GM23248 (cell line): ENCODE data around the gene P2RX4.

ENCODE experiments used
- EZH2 ChIP-seq: fragments of 200-600 bp; sonication (generic); IDR thresholded peaks from 2 replicates; pipeline ENCODE4 v1.6.1; 2018; ENCODE audit warnings: antibody characterized with exemption, mild to moderate bottlenecking; ENCODE audit not compliant: insufficient read depth, poor library complexity, severe bottlenecking
- EZH2phosphoT487 ChIP-seq: fragments of 200-600 bp; sonication (generic); IDR thresholded peaks from 2 replicates; pipeline ENCODE4 v1.6.1; 2018; ENCODE audit warnings: antibody characterized with exemption, moderate library complexity, mild to moderate bottlenecking, low read depth; ENCODE audit not compliant: insufficient read depth

DNA sequence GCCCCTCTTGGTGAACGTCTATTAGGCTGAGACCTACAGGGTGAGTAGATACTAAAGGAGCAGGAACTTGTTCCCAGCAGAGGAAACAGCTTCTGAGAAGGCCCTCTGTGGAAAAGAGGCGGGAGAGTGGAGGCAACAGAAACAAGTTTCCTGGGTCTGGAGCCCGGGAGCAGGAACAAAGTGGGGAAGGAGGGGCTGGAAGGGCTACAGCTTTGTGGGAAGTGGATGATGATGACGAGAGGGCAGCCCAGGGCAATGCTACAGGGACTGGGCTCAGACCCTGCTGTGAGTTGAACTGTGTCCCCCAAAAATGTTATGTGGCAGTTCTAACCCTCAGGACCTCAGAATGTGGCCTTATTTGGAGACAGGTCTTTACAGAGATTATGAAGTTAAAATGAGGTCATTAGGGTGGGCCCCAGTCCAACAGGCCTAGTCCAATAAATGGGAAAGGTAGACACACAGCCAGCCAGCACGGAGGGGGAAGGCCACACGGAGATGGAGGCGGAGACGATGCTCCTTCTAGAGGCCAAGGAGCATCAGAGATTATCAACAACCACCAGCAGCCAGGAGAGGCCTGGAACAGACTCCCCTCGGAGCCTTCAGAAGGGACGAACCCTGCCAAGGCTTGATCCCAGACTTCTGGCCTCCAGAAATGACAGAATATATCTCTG lies 72.3 kb downstream of the P2RX4 start:
- TF ChIP-seq EZH2: no peak
- no peak for TF ChIP-seq EZH2phosphoT487
